Transverse colon (tissue), 4 donors: ENCODE measurements around the gene KCTD16.

Source experiments
- POLR2A ChIP-seq: fragments of 450-650 bp; IDR thresholded peaks from one replicate; pipeline ENCODE4 v1.6.1; 2016; ENCODE audit warnings: antibody characterized with exemption, mild to moderate bottlenecking, moderate library complexity
- POLR2AphosphoS5 ChIP-seq, 3 donors: sonication (generic); formaldehyde crosslinking; IDR thresholded peaks; one replicate each; pipeline ENCODE4 v1.6.1; 2016; ENCODE audit warnings: antibody characterized with exemption in 3 of 3
- TF ChIP-seq, protein P1 (sequence below), 5 experiments: fragments of 200-600 bp in 3 of 5; fragments of 450-650 bp in 2 of 5; sonication (generic) in 3 of 5; IDR thresholded peaks; 1 replicate in 2 of 5; 2 replicates in 3 of 5; pipeline ENCODE4 v1.5.1; 2016 to 2017; ENCODE audit warnings: antibody characterized with exemption in 5 of 5, inconsistent platforms in 3 of 5, mild to moderate bottlenecking in 2 of 5, moderate library complexity in 1 of 5

GRCh38 chr5:144179226-144179625 lies 8.6 kb downstream of the KCTD16 start:
- TF ChIP-seq, protein P1, sequence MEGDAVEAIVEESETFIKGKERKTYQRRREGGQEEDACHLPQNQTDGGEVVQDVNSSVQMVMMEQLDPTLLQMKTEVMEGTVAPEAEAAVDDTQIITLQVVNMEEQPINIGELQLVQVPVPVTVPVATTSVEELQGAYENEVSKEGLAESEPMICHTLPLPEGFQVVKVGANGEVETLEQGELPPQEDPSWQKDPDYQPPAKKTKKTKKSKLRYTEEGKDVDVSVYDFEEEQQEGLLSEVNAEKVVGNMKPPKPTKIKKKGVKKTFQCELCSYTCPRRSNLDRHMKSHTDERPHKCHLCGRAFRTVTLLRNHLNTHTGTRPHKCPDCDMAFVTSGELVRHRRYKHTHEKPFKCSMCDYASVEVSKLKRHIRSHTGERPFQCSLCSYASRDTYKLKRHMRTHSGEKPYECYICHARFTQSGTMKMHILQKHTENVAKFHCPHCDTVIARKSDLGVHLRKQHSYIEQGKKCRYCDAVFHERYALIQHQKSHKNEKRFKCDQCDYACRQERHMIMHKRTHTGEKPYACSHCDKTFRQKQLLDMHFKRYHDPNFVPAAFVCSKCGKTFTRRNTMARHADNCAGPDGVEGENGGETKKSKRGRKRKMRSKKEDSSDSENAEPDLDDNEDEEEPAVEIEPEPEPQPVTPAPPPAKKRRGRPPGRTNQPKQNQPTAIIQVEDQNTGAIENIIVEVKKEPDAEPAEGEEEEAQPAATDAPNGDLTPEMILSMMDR (IDR thresholded peaks at IDR 0.05) = no peak
- TF ChIP-seq POLR2AphosphoS5 (IDR thresholded peaks at IDR 0.05) = no peak
- no peak for TF ChIP-seq POLR2A
